Putamen (tissue), 1 donor: ENCODE data around the gene CAMK2B.

Experiments used
- DNase-seq: peaks from one replicate; pipeline ENCODE4 v3.0.0-alpha.2; 2016; ENCODE audit warnings: low spot score

The CAMK2B gene

GRCh38 chr7:44325201-44325671, at the start of gene CAMK2B:
TSS of gene CAMK2B (minus strand) at chr7:44325594. CDS start at chr7:44325421, 173 bp downstream.
- DNase-seq: no peak

GRCh38 chr7:44374007-44374763, 48.8 kb upstream of the CAMK2B start:
- no peak for DNase-seq

- no peak for DNase-seq
Observed at GRCh38 chr7:44373418-44373740, 48.0 kb upstream of the CAMK2B start.

GRCh38 chr7:44372560-44373417, 47.4 kb upstream of the CAMK2B start:
- DNase-seq: no peak

- no peak for DNase-seq
Observed at GRCh38 chr7:44368885-44369284, 43.5 kb upstream of the CAMK2B start.

- DNase-seq: no peak
Observed at GRCh38 chr7:44368455-44368854, 43.1 kb upstream of the CAMK2B start.

- no peak for DNase-seq
Observed at GRCh38 chr7:44367475-44368043, 42.2 kb upstream of the CAMK2B start.

- no peak for DNase-seq
Observed at GRCh38 chr7:44366986-44367385, 41.6 kb upstream of the CAMK2B start.

- DNase-seq: no peak
Observed at GRCh38 chr7:44353668-44354067, 28.3 kb upstream of the CAMK2B start.

GRCh38 chr7:44348851-44349781, 23.7 kb upstream of the CAMK2B start:
- no peak for DNase-seq

GRCh38 chr7:44348300-44348699, 22.9 kb upstream of the CAMK2B start:
- DNase-seq: no peak

- no peak for DNase-seq
Observed at GRCh38 chr7:44347546-44348114, 22.2 kb upstream of the CAMK2B start.

- no peak for DNase-seq
Observed at GRCh38 chr7:44346063-44346462, 20.7 kb upstream of the CAMK2B start.

GRCh38 chr7:44341401-44341800, 16.0 kb upstream of the CAMK2B start:
- DNase-seq: no peak

- DNase-seq: no peak
Observed at GRCh38 chr7:44338600-44338999, 13.2 kb upstream of the CAMK2B start.

- DNase-seq: no peak
Observed at GRCh38 chr7:44336491-44336890, 11.1 kb upstream of the CAMK2B start.

GRCh38 chr7:44335184-44335583, 9.8 kb upstream of the CAMK2B start:
- DNase-seq: no peak

GRCh38 chr7:44334734-44335097, 9.3 kb upstream of the CAMK2B start:
- DNase-seq: no peak

- peak; percentile 59 for DNase-seq
Observed at GRCh38 chr7:44333911-44334733, 8.7 kb upstream of the CAMK2B start.

- no peak for DNase-seq
Observed at GRCh38 chr7:44331682-44332081, 6.3 kb upstream of the CAMK2B start.

- DNase-seq: no peak
Observed at GRCh38 chr7:44330331-44330730, 4.9 kb upstream of the CAMK2B start.
